BJ (cell line): Measurements from ENCODE around the gene ACAP3. TPM values are rescaled to one million over a fixed set of nuclear protein-coding genes. Genes with fewer than 3 reads are reported as not detected.

Source experiments
- CTCF ChIA-PET: fragments of 350-600 bp; formaldehyde crosslinking; extraction: SDS; loops from one replicate; lab custom pipeline; 2021; ENCODE audit warnings: antibody characterized with exemption, inconsistent platforms; lab: Yijun Ruan, JAX
- POLR2A ChIA-PET: fragments of 300-600 bp; sonication (Branson Sonifier 250); formaldehyde crosslinking; extraction: SDS; loops from one replicate; lab custom pipeline; 2021; ENCODE audit warnings: antibody characterized with exemption; lab: Charles Lee
- DNase-seq: peaks from one replicate; pipeline ENCODE4 v3.0.0-alpha.2; 2011; ENCODE audit warnings: low read depth
- H3K27me3 ChIP-seq: 2 replicates; pipeline ENCODE4 v1.6.0; 2011; ENCODE audit warnings: low read length; ENCODE audit not compliant: control insufficient read depth, insufficient read depth
- H3K36me3 ChIP-seq: 2 replicates; pipeline ENCODE4 v1.5.1; 2011; ENCODE audit warnings: low read length; ENCODE audit not compliant: control insufficient read depth, insufficient read depth
- H3K4me3 ChIP-seq: 2 replicates; pipeline ENCODE4 v1.5.1; 2011; ENCODE audit warnings: low read depth, mild to moderate bottlenecking, control low read depth, low read length
- polyA plus RNA-seq: library from polyadenylated mRNA; depleted of rRNA; stranded (reverse); fragments of >200 nt; gene quantifications from 2 replicates; pipeline ENCODE4 v1.2.3, GENCODE V29; 2011
- TF ChIP-seq, protein P1 (sequence below): IDR thresholded peaks from 2 replicates; pipeline ENCODE4 v1.5.1; 2011; ENCODE audit warnings: low read depth, mild to moderate bottlenecking, control low read depth, inconsistent platforms, low read length, moderate library complexity; ENCODE audit not compliant: insufficient read depth

ACAP3 gene
- polyA plus RNA-seq, 1 experiment: 33.9 TPM

DNA sequence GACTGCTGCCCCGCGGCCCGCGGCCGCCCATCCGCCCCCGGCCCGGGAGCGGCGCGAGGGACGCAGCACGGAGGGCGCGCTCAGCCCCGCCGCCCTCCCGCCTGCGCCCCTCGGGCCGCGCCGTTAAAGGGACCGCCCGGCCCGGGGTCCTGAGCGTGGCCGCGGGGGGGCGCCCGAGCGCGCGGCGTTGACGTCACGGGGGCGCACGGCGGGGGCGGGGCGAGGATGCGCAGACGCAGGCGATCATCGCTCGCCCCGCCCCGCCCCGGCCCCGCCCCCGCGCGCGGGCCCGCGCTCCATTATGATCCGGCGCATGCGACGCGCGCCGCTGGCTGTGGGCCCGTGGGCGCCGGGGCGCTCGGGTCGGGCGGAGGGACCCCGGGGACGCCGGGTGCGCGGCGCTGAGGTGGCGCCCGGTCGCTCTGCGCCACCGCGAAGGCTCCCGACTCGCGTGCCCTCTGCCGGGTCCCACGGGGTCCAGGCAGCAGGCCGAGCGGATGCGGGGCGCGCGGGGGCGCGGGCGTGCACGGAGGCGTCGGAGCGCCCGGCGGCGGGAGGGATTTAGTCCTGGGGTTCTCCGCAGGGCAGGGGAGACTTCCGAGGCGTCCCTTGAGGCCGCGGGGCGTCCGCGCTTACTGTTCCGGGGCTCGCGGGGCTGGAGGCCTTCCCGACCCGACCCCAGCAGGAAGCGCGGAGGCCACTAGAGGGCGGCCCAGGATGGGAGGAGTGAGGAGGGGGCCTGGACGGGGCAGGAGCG, 41.7 kb upstream of the ACAP3 start, which contains the start of gene DVL1:
DVL1 (minus strand) TSS at position 163 of the 757 bp plus-strand sequence. CDS start 353 bp downstream, outside the sequence.
- DNase-seq: no peak
- Histone ChIP-seq H3K4me3 (peak within 1 kb of the TSS; percentile 78), H3K27me3 (no peaks in the 10 kb centered on the region), H3K36me3 (peaks cover 25% of the 10 kb centered on the region)
- TF ChIP-seq, protein P1, sequence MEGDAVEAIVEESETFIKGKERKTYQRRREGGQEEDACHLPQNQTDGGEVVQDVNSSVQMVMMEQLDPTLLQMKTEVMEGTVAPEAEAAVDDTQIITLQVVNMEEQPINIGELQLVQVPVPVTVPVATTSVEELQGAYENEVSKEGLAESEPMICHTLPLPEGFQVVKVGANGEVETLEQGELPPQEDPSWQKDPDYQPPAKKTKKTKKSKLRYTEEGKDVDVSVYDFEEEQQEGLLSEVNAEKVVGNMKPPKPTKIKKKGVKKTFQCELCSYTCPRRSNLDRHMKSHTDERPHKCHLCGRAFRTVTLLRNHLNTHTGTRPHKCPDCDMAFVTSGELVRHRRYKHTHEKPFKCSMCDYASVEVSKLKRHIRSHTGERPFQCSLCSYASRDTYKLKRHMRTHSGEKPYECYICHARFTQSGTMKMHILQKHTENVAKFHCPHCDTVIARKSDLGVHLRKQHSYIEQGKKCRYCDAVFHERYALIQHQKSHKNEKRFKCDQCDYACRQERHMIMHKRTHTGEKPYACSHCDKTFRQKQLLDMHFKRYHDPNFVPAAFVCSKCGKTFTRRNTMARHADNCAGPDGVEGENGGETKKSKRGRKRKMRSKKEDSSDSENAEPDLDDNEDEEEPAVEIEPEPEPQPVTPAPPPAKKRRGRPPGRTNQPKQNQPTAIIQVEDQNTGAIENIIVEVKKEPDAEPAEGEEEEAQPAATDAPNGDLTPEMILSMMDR: peak; percentile 52
- CTCF ChIA-PET: interaction anchor here (1.7 to 2.1 kb wide), 2 partner anchors 8 to 23 kb away, joined by 8 to 46 read pairs; partner anchors contain the start of gene AURKAIP1
- POLR2A ChIA-PET: no interaction called here

DNA sequence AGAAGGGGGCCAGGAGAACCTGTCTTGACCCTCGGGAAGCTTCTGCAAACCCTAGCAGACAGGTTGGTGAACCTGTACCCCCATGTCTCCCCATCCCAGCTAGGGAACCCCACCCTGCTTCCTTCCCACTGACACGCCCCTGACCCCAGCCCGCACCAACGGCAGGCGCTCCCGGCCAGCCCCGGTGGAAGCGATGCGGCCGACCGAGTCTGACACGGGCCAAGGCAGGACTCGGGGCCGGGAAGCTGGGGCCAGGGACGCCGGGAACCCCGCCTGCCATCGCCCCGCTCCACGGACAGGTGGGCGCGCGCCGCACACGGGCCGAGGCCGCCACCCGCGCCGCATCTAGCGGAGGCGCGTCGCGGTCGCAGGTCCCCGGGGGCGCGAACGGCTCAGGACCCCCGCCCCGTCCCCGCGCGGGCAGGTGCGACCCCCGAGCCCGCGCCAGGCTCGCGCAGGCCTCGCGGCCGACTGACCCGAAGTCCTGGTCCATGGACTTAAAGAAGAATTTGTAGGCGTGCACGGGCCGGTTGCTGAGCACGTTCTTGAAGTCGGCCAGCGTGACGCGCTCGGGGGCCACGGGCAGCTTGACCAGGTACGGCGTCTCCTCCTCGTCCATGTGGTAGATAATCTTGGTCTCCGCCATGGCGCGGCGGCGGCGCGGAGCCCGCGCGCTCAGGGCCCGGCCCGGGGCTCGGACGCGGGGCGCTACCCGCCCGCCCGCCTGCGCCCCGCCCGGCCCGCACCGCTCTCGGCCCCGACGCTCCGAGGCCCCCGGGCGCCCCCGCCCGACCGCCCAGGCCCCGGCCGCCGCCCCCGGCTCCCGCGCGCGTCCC, 40.9 kb upstream of the ACAP3 start:
- Histone ChIP-seq H3K4me3 (peak overlapping the region; percentile 78), H3K27me3 (no peaks in the 10 kb centered on the region), H3K36me3 (peaks cover 18% of the 10 kb centered on the region)
- TF ChIP-seq, protein P1: no peak
- CTCF ChIA-PET: interaction anchor here (0.5 to 3.6 kb wide), 15 partner anchors 9 to 346 kb away, joined by 3 to 46 read pairs (median 4); partner anchors contain the start of genes AURKAIP1 and CCNL2
- DNase-seq: no peak
- POLR2A ChIA-PET: no interaction called here

DNA sequence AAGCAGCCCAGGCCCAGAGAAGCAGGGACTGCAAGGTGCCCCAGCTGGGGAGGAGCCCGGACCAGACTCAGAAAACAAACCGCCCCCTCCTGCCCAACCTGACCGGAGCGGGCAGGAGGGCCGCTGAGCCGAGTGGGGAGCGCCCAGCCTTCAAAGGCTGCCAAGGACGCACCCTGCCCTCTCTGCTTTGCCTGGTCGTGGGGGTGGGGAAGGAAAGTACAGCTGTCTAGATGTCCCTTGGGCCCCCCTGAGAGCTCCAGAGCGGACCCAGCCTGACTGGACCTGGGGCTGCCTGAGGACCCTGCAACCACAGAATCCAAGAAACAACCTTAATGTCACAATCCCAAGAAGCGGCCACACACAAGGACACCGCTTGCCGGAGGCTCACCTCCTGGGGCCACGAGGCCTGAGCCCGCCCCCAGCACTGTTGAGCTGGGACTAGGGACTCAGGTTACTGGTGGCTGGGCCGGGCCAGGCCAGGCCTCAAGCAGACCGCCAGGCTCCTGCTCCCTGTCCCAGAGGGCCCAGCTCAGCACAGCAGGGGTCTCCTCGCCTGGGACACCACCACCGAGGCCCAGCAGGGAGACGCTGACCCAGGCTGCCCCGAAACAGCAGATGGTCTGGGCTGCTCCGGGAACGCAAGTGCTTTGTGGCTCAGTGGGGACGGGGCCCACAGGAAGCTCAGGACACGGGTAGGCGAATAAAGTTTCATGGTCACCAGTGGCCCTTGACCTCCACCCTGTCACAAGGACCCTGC, 40.1 kb upstream of the ACAP3 start:
- POLR2A ChIA-PET: interaction anchor here (0.5 to 0.7 kb wide), 2 partner anchors 268 to 288 kb away, joined by 4 to 8 read pairs; partner anchors contain the start of gene MIB2
- H3K4me3 ChIP-seq: peak overlapping the region; percentile 78
- peaks cover 13% of the 10 kb centered on the region for H3K36me3 ChIP-seq
- DNase-seq: no peak
- TF ChIP-seq, protein P1: no peak
- CTCF ChIA-PET: interaction anchor here (0.5 to 3.6 kb wide), 16 partner anchors 10 to 345 kb away, joined by 3 to 46 read pairs (median 4); partner anchors contain the start of genes AURKAIP1 and CCNL2
- no peaks in the 10 kb centered on the region for H3K27me3 ChIP-seq

DNA sequence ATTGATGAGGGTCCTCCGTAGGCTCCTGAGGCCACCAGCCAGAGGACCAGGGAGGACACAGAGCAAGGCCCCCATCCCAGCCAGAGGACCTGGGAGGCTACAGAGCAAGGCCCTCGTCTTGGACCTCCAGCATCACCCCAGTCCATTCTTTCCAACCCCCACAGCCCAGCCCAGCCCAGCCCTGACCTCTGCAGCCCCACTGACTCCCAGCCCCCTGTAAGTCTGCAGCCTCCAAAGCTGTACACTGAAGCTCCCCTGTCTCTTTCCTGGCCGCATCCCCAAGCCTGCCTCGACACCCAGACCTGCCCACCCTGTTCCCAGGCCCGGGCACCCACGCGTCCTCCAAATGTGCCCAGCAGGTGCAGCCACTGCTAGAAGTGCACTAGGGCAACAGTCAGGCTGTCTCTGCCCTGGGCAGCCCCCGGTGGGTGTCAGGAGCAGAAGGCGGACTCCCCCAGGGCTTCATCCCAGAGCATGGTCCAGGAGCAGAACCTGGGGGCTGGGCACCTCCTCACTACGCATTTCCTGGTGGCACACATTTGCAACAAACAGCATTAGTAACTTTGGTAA, 39.4 kb upstream of the ACAP3 start:
- no peaks in the 10 kb centered on the region for H3K27me3 ChIP-seq
- DNase-seq: no peak
- peak overlapping the region; percentile 78 for H3K4me3 ChIP-seq
- TF ChIP-seq, protein P1: no peak
- H3K36me3 ChIP-seq: peaks cover 8% of the 10 kb centered on the region
- CTCF ChIA-PET: interaction anchor here (1.0 to 3.6 kb wide), 8 partner anchors 11 to 225 kb away, joined by 4 to 46 read pairs (median 8); partner anchors contain the start of gene AURKAIP1
- POLR2A ChIA-PET: interaction anchor here (0.5 to 0.7 kb wide), 2 partner anchors 268 to 287 kb away, joined by 4 to 8 read pairs; partner anchors contain the start of gene MIB2
